GM19239 (cell line): ENCODE results near the gene PTPN20.
"Not testable (repeated sequence)": the region's sequence is repeated elsewhere in the genome, so short reads cannot be mapped to it uniquely, and the experiment has no call there.

ENCODE experiments used
- DNase-seq: peaks from one replicate; pipeline ENCODE4 v3.0.0; 2011; ENCODE audit warnings: low spot score; ENCODE audit not compliant: insufficient read length
- FAIRE-seq: peaks from 2 replicates; lab custom pipeline; 2011; peaks lifted over from hg19 to GRCh38; lab: Jason Lieb, UNC

Gene PTPN20

GRCh38 chr10:46911144-46911876, at the start of gene PTPN20:
PTPN20 (plus strand) TSS chr10:46911428; CDS start chr10:46932500, 21,072 bp downstream.
- DNase-seq, FAIRE-seq: not testable (repeated sequence)

DNA sequence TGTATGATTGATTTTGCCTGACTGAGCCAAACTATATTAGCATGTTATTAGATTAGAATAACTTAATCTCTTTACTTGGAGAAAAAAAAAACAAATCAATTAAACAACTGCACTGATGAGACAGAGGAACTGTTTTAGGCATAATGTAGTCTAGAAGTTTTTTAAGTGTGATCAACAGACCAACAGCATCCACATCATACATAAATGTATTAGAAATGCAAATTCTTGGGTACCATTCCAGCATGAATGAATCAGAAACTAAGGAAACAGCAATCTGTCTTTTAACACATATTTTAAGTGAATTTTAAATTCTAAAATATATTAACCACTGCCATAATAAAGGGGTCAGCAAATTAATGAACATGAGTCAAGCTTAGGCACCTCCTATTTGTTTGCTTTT, 41.5 kb upstream of the PTPN20 start:
- FAIRE-seq, DNase-seq: not testable (repeated sequence)

DNA sequence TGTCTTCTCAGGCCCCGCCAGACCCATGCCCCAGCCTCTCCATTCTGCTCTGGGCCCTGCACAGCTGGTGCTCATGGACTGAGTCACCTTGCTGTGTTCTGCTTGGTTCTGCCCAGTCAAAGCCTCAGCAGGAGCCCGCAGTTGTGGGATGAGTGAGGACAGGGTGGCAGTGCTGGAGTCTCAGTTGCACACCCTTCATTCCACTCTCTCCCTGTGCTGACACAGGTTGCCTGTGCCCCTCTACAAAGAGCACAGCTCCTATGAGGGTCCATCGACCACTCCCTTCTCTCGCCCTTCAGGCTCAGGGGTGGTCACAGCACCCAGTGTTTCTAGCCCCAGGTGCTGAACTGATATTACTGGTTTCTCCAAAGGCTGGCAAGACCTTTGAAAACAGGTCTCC, 39.6 kb upstream of the PTPN20 start:
- DNase-seq, FAIRE-seq: not testable (repeated sequence)

DNA sequence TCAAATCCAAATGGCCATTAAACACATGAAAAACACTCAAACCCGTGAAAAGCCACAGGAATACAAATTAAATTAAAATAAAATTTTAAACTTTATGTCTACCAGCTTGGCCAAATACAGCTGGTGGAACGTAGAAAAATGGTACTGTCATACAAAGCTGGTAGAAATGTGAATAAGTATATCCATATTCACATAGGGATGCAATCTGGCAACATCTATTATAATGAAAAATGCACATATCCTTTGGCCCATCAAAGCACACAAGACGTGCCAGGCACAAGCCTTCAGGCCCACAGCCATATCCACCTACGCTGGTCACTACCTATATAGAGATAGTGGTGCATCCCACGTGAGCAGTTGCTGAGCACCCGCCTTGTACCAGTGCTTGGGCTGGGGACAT, 35.9 kb upstream of the PTPN20 start:
- not testable (repeated sequence) for FAIRE-seq, DNase-seq

GRCh38 chr10:46876773-46877172, 34.5 kb upstream of the PTPN20 start:
- not testable (repeated sequence) for FAIRE-seq, DNase-seq

GRCh38 chr10:46878761-46879160, 32.5 kb upstream of the PTPN20 start:
- not testable (repeated sequence) for FAIRE-seq, DNase-seq

GRCh38 chr10:46890813-46891611, 20.2 kb upstream of the PTPN20 start:
- not testable (repeated sequence) for DNase-seq, FAIRE-seq

GRCh38 chr10:46896762-46897692, 14.2 kb upstream of the PTPN20 start:
- not testable (repeated sequence) for FAIRE-seq, DNase-seq

GRCh38 chr10:46901247-46901646, 10.0 kb upstream of the PTPN20 start:
- DNase-seq, FAIRE-seq: not testable (repeated sequence)

- FAIRE-seq, DNase-seq: not testable (repeated sequence)
Observed at GRCh38 chr10:46903874-46904273, 7.4 kb upstream of the PTPN20 start.

GRCh38 chr10:46906359-46906758, 4.9 kb upstream of the PTPN20 start:
- DNase-seq, FAIRE-seq: not testable (repeated sequence)

GRCh38 chr10:46907185-46908117, 3.8 kb upstream of the PTPN20 start:
- DNase-seq, FAIRE-seq: not testable (repeated sequence)

- not testable (repeated sequence) for FAIRE-seq, DNase-seq
Observed at GRCh38 chr10:46922498-46922897, 11.3 kb downstream of the PTPN20 start.

GRCh38 chr10:46925156-46925555, 13.9 kb downstream of the PTPN20 start:
- DNase-seq, FAIRE-seq: not testable (repeated sequence)

DNA sequence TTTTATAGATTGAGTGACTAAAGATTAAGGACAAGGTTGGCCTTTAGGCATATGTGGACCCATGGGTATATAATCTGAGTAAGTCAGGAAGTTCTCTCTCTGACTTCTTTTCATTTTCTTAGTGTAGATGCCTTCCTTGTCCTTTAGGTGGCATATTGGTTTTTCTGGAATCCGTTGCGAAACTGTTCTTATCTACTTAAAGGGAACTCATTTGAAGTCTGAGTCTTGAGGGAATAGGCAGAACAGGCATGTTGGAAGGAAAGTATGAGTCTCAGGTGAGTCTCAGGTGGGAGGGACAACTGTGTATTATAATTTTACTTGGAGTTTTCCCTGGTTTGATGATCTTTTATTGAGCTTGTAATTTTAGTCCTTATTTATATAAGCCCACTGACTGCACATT, 14.6 kb downstream of the PTPN20 start:
- FAIRE-seq, DNase-seq: not testable (repeated sequence)

DNA sequence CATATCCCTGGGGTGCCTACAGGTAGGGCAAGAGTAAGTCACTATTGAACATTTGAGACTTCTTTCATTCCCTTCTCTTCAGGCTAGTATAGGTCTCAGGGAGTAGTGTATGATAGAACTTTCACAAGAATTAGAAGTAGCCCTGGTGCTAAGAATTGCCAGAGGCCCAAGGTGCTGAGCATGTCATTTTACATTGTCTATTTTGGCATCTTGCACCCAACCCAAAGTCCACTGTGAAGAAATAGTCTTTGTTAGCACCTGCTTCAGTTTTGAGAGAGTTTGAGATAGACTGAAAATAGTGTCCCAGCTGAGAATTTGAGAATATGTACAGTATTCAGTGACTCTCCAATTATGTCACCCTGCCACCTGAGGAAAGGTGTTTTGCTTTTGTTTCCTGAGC, 17.6 kb downstream of the PTPN20 start:
- FAIRE-seq, DNase-seq: not testable (repeated sequence)

DNA sequence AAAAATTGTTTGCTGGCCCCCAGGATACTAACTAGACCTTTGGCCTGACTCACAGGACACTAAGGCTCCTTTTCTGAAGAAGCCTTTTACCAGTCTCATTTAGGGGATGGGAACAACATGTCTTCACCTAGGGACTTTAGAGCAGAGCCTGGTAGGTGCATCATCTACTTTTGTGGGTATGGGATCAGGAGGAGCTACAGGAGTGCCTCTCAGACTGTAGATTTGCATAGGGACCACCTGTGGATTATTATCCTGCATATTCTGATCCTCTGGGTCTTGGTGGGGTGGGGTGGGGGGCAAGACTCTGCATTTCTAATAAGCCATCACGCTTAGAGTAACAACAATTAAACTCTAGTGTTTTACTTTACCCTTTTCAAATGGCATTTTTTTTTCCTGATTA, 21.2 kb downstream of the PTPN20 start:
- not testable (repeated sequence) for FAIRE-seq, DNase-seq

DNA sequence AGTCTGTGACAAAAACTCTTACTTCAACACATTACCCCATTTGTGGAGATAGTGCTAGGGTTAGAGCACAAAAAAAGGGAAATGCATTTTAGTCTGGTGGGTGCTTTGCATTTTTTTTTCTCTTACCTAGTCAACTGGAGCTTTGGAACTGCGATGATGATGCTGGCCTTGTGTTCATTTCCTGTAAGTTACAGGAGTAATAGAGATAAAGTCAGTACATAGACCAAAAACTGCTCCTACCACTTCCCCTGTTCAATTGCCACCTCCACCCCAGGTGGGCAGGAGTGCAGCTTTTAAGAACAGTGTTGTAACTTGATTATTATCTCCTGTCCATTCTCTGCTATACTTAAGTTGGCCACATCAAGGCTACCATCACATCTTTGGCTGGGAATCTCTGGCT, 29.9 kb downstream of the PTPN20 start:
- FAIRE-seq, DNase-seq: not testable (repeated sequence)
